GM19328 (cell line): ENCODE results near the gene MZF1.
"Not testable (repeated sequence)": the region's sequence is repeated elsewhere in the genome, so short reads cannot be mapped to it uniquely, and the experiment has no call there.

ENCODE experiments used
- ATAC-seq: cut with Tn5 transposase; IDR thresholded peaks from one replicate; pipeline ENCODE4 v1.9.1; 2021; ENCODE audit warnings: mild to moderate bottlenecking, moderate library complexity; ENCODE audit not compliant: unreplicated experiment

Gene MZF1

DNA sequence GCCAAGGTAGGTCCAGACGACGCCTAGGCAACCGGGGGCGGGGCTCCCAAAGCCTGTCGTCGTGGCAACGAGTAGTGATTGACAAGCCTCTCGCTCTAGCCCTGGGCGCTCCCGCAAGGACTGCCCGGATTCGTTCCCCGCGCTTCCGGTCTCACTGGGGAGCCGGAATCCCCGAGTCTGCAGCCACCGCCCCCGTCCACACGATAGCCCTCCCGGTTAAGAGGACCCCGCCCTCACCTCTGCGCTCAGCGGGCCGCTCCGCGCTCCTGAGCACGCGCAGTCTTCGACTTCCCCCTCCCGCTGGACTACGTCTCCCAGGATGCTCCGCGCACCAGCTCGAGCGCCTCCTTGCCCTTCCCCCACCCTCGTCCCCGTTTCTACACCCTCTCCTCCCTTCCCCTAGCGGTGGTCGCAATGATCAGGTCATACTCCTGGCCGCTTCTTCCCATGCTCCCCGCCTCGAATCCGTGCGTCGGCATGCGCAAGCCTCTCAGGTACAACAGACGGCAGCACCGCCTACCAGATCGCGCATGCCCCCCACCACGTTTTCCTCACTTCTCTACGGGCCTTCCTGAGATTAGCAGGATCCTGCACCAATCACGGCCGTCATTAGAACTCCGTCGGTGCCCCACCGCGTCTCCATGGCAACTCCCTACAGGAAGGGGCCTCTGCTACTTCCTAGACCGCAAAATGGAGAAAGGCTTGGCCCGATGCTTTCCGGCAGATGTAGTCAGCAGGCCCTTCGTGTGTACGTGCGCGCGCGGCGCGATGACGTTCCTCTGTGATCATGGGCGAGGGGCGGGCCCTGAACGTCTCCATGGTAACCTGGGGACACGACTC lies at the start of gene MZF1:
MZF1 (minus strand) TSS at position 518 of the 840 bp plus-strand sequence. CDS start 1,946 bp downstream, outside the sequence.
- peak; percentile 52 for ATAC-seq

DNA sequence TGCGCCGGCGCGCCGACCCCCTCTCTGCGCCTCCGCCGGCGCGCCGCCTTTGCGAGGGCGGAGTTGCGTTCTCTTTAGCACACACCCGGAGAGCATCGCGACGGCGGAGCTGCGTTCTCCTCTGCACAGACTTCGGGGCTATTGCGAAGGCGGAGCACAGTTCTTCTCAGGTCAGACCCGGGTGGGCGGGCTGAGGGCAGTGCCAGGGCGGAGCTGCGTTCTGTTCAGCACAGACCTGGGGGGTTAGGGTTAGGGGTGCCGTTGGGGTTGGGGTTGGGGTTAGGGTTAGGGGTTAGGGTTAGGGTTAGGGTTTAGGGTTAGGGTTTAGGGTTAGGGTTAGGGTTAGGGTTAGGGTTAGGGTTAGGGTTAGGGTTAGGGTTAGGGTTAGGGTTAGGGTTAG lies 34.1 kb upstream of the MZF1 start:
- not testable (repeated sequence) for ATAC-seq

GRCh38 chr19:58606251-58606896 lies 33.2 kb upstream of the MZF1 start:
- ATAC-seq, result not testable (repeated sequence)

- ATAC-seq, result no peak
Measured at GRCh38 chr19:58586133-58586765, 13.1 kb upstream of the MZF1 start.

DNA sequence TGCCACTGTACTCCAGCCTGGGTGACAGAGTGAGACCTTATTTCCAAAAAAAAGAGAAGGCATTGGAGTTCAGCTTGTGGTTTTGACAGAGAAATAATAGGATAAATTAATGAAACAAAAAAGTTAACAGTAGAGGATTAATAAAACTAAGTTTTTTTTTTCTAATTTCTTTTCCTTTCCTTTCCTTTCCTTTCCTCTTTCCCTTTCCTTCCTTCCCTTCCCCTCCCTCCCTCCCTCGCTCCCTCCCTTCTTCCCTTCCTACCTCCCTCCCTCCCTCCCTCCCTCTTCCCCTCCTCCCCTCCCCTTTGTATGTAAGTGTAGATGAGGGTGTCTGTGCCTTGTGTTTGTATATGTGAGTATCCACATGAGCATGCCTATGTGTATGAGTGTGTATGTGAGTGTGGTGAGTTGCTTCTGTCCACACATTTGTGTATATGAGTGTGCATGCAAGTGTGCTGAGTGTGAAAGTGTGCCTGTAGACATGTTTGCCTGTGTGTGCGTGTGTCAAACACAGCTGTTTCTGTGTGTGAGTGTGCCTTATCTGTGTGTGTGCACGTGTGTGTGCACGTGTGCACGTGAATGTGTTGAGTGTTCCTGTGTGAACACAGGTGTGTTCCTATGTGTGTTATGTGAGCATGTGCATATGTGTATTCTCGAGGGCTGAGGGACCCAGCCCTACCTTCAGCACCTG lies 12.5 kb upstream of the MZF1 start:
- no peak for ATAC-seq

DNA sequence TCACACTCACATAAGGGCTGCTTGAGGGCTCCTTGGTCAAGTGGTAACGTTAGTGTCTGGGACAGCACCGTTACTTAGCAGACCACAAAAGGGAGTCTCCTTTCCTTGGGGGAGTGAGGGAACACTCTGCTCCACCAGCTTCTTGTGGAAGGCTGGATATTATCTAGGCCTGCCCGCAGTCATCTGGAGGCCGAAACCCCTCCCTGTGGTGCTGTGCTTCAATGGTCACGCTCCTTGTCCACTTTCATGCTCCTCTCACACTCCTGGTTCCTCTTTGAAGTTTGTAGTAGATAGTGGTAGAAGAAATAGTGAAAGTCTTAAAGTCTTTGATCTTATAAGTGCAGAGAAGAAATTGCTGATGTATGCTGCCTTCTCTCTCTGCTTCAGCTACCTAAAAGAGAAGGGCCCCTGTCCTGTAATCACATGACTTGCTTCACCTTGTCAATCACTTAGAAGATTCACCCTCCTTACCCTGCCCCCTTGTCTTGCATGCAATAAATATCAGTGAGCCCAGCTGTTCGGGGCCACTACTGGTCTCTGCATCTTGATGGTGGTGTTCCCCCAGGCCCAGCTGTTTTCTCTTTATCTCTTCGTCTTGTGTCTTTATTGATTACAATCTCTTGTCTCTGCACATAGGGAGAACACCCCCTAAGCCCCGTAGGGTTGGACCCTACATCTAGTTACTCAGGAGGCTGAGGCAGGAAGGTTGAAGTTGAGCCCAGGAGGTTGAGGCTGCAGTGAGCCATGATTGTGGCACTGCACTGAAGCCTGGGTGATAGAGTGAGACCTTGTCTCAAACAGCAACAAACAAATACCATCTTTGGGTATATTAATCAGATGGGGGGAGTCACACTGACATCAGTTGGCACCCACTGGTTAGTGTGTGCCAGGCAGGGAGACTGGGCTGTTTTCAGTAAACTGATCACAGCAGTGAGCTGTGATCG lies 11.6 kb upstream of the MZF1 start:
- no peak for ATAC-seq

DNA sequence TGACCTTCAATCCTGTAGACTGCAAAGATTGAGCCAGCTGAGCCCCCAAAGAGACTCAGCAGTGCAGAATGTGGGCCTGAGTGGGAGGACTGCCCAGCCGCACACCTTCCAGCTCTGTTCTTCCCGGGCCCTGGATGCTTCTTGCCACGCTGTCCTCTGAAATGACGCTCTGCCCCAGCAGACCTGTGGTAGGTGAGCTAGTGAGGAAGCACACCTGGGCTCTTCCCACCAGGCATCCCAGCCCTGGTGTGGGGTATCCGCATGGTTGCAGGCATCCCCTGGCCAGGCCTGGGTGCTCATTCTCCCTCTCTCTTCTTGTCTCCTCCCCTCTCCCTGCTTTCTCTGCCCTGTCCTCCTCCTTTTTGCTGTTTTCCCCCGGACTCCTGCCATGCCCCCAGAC lies 9.8 kb upstream of the MZF1 start:
- no peak for ATAC-seq

- no peak for ATAC-seq
Measured at GRCh38 chr19:58581227-58582141, 8.3 kb upstream of the MZF1 start.

GRCh38 chr19:58579473-58580142 lies 6.5 kb upstream of the MZF1 start:
- ATAC-seq, result no peak

- ATAC-seq, result no peak
Measured at GRCh38 chr19:58578012-58578925, 5.1 kb upstream of the MZF1 start.

DNA sequence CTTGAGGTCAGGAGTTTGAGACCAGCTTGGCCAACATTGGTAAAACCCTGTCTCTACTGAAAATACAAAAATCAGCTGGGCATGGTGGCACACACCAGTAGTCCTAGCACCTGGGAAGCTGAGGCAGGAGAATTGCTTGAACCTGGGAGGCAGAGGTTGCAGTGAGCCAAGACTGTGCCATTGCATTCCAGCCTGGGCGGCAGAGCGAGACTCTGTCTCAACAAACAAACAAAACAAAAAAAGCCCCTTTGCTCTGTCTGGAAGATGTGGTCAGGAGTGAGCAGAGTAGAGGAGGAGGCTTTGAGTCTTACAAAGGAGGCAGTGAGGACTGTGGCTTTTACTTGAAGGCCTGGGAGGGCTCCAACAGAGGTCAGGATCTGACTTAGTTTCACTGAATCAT lies 4.4 kb upstream of the MZF1 start:
- ATAC-seq, result not testable (repeated sequence)

DNA sequence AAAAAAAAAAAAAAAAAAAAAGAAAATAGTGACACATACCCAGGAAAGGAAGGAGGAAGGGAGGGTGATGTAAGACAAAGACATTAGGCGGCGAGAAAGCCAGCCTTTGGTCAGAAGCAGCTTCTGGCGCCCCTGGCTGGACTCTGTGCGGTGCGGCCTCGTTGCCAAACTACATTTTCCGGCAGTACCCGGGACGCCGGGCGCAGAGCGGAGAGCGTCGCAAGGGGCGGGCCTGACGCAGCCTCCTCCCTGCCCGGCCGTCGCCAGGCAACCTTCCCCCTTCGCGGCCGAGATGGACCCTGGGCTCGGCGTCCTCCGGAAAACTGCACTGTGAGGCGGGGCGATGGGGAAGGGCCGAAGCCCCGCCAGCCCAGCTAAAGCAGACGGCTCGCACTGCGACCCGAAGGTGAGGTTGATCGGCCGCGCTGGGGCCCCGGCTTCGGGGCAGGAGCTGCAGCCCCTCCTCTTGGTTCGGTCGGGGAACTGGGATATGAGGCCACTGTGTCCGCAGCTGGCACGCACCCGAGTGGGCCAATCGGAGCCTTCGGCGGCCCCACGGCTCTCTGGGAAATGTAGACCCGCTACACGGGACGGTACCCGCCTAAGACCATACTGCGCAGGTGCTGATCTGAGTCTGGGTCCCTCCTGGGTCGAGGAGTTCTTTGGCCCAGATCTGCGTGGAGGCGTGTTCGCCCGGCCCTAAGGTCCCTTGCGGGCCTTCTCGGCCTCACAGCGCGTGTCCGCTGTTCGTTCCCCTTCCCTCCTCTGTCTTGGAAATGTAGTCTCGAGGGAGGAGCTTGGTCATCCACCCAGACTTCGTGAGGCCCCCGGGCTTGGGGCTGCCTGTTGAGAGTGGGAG lies 2.3 kb upstream of the MZF1 start:
- ATAC-seq, result peak; percentile 38

- ATAC-seq, result no peak
Measured at GRCh38 chr19:58573658-58574164, 576 bp upstream of the MZF1 start.

DNA sequence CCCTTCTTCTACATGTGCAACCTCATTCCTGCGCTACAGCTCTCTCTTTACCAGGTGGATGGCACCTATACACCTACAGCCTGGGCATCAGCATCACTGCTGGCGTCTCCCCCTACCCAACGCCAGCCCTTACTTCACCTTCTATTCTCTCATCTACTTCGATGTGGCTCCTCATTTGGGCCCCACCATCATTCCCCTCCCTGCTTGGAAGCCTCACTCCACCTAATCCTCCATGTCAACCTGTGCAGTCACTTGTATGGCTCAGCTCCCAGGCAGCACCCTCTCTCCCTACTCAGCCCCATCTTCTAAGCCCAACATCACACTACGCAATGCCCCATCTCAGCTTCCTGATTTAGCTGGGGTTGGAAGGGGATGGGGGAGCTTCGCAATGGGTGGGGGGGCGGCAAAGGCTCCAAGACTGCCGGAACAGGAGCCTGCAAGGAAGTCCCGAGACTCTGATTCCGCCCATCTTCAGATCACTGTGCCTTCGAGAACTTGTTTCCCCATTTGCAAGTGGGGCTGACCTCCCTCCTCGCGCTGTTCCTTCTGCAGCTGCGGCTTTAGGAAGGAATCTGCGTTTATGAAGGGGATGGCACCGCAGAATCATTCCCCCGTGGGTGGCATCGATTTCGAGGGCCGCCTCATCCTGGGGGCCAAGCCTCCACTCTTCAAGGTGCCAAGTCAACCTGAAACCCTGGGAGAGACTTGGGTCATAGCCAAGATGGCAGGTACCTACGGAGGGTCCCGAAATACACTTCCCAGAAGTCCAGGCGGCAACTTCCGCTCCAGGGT lies 913 bp downstream of the MZF1 start:
- no peak for ATAC-seq

DNA sequence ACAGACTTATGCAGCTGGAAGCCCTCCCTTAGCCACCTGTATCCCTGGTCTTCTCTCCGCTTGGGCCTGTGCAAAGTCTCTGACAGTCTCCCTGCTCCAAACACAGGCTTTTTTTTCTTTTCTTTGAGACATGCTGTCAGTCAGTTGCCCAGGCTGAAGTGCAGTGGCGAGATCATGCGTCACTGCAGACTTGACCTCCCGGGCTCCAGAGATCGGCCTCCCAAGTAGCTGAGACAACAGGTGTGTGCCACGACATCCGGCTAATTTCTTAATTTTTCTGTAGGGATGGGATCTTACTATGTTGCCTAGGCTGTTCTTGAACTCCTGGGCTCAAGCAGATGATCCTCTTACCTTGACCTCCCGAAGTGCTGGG lies 1.6 kb downstream of the MZF1 start:
- no peak for ATAC-seq
